ENCODE data around the gene MINPP1. TPM values are rescaled to one million over a fixed set of nuclear protein-coding genes. Genes with fewer than 3 reads are reported as not detected.

MINPP1 gene
- polyA plus RNA-seq, 1 of the 3 experiments (the other 2 are of a cell fraction): 23.7 TPM

DNA sequence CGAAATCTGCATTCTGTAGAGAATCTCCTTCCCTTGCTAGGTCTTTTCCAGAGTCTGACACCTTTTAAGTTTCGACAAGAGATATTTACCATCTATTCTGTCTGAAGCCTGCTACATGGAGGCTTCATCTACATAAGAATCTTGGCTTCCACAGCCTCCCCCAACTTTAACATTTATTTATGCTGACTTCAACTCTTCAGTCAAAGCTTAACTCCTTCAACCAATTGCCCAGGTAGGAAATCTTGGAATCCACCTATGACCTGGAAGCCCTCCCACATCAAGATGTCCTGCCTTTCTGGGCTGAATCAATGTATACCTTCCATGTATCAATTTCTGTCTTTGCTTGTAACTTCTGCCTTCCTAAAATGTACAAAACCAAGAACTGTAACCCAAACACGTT, 54.7 kb downstream of the MINPP1 start:
- peaks cover 3 to 5% of the 10 kb centered on the region in 2 experiments for H3K36me3 ChIP-seq (replicated peaks in 1 of 2; ENCODE audit: control insufficient read depth in 1 of 2, insufficient read depth in 2 of 2, low read length in 1 of 2)
- no peaks in the 10 kb centered on the region for H3K9me3 ChIP-seq
- 93% methylated on average over 3 of the region's 3 CpGs for WGBS (ENCODE audit: low lambda C conversion rate)
- H3K79me2 ChIP-seq (ENCODE audit: insufficient read depth): no peaks in the 10 kb centered on the region
- H3K4me2 ChIP-seq: no peak overlapping the region
- CTCF ChIA-PET: no interaction called here
- no peak overlapping the region for H3K4me3 ChIP-seq (ENCODE audit: low read depth in 2 of 2, low read length in 1 of 2)
- no peaks in the 10 kb centered on the region for H3K9me2 ChIP-seq
- DNase-seq: no peak
- no peaks in the 10 kb centered on the region for H4K20me1 ChIP-seq (ENCODE audit: insufficient read depth)
- TF ChIP-seq, protein P1, sequence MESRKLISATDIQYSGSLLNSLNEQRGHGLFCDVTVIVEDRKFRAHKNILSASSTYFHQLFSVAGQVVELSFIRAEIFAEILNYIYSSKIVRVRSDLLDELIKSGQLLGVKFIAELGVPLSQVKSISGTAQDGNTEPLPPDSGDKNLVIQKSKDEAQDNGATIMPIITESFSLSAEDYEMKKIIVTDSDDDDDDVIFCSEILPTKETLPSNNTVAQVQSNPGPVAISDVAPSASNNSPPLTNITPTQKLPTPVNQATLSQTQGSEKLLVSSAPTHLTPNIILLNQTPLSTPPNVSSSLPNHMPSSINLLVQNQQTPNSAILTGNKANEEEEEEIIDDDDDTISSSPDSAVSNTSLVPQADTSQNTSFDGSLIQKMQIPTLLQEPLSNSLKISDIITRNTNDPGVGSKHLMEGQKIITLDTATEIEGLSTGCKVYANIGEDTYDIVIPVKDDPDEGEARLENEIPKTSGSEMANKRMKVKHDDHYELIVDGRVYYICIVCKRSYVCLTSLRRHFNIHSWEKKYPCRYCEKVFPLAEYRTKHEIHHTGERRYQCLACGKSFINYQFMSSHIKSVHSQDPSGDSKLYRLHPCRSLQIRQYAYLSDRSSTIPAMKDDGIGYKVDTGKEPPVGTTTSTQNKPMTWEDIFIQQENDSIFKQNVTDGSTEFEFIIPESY (IDR thresholded peaks at IDR 0.05; ENCODE audit: borderline replicate concordance, low read depth): no peak
- TF ChIP-seq EZH2phosphoT487 (IDR thresholded peaks at IDR 0.05; ENCODE audit: borderline replicate concordance, low read depth) (no peak), RAD21 (IDR thresholded peaks at IDR 0.05; ENCODE audit: low read length) (no peak), GABPA (IDR thresholded peaks at IDR 0.05; ENCODE audit: low read depth) (no peak), SMC3 (IDR thresholded peaks at IDR 0.05; ENCODE audit: low read depth, low read length) (no peak), RXRA (IDR thresholded peaks at IDR 0.05; ENCODE audit: borderline replicate concordance, low read depth) (no peak)
- TF ChIP-seq, protein P2, sequence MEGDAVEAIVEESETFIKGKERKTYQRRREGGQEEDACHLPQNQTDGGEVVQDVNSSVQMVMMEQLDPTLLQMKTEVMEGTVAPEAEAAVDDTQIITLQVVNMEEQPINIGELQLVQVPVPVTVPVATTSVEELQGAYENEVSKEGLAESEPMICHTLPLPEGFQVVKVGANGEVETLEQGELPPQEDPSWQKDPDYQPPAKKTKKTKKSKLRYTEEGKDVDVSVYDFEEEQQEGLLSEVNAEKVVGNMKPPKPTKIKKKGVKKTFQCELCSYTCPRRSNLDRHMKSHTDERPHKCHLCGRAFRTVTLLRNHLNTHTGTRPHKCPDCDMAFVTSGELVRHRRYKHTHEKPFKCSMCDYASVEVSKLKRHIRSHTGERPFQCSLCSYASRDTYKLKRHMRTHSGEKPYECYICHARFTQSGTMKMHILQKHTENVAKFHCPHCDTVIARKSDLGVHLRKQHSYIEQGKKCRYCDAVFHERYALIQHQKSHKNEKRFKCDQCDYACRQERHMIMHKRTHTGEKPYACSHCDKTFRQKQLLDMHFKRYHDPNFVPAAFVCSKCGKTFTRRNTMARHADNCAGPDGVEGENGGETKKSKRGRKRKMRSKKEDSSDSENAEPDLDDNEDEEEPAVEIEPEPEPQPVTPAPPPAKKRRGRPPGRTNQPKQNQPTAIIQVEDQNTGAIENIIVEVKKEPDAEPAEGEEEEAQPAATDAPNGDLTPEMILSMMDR (IDR thresholded peaks at IDR 0.05): no peak
- no peak overlapping the region for H2AFZ ChIP-seq (ENCODE audit: low read depth)
- H3K27me3 ChIP-seq (ENCODE audit: insufficient read depth): no peaks in the 10 kb centered on the region
- no peak overlapping the region for H3K27ac ChIP-seq (ENCODE audit: low read depth in 2 of 2, low read length in 1 of 2)
- H3K9ac ChIP-seq: no peak overlapping the region
- H3F3A ChIP-seq (replicated peaks; ENCODE audit: insufficient read depth): no peaks in the 10 kb centered on the region
- H3K4me1 ChIP-seq (ENCODE audit: control insufficient read depth in 1 of 2, insufficient read depth in 2 of 2, low read depth in 1 of 2, low read length in 1 of 2): no peaks in the 10 kb centered on the region
- POLR2A ChIA-PET: no interaction called here

DNA sequence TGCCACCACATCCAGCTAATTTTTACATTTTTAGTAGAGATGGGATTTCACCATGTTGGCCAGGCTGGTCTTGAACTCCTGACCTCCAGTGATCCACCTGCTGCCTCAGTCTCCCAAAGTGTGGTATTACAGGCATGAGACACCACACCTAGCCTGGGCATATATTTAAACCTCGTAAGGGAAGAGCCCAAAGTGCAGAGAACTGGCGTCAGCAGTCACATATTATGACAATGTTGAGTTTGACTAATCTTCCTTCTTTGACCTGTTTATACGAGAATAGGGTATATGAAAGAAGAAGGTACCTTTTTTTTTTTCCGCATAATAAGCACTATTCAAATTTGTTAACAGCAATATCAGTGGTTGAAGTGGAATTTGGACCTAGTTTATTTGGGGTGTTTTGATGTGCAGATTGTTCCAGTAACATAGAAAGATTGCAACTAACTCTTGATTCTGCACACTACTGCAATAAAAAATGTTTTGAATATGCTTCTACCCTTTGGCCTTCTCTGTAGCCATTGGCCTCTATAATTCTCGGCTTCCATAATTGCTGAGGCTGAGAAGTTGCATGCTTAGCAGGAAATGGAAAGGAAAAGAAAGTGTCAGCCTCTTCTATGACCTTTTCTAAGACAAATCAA, 55.9 kb downstream of the MINPP1 start:
- Histone ChIP-seq H3K4me2 (no peak overlapping the region), H3K9ac (no peak overlapping the region), H3K36me3 (replicated peaks in 1 of 2; ENCODE audit: control insufficient read depth in 1 of 2, insufficient read depth in 2 of 2, low read length in 1 of 2) (no peaks in the 10 kb centered on the region), H3K9me2 (no peaks in the 10 kb centered on the region), H3F3A (replicated peaks; ENCODE audit: insufficient read depth) (no peaks in the 10 kb centered on the region), H3K9me3 (peaks cover 8% of the 10 kb centered on the region; the same call in 1 of the 2 replicates), H3K4me3 (ENCODE audit: low read depth in 2 of 2, low read length in 1 of 2) (no peak overlapping the region), H3K4me1 (ENCODE audit: control insufficient read depth in 1 of 2, insufficient read depth in 2 of 2, low read depth in 1 of 2, low read length in 1 of 2) (no peaks in the 10 kb centered on the region), H3K79me2 (ENCODE audit: insufficient read depth) (no peaks in the 10 kb centered on the region), H3K27me3 (ENCODE audit: insufficient read depth) (no peaks in the 10 kb centered on the region), H4K20me1 (ENCODE audit: insufficient read depth) (no peaks in the 10 kb centered on the region), H2AFZ (ENCODE audit: low read depth) (no peak overlapping the region), H3K27ac (ENCODE audit: low read depth in 2 of 2, low read length in 1 of 2) (no peak overlapping the region)
- CTCF ChIA-PET: no interaction called here
- no peak for DNase-seq
- 87% methylated on average over 5 of the region's 5 CpGs for WGBS (ENCODE audit: low lambda C conversion rate)
- TF ChIP-seq FOSL2 (IDR thresholded peaks at IDR 0.05; ENCODE audit: borderline replicate concordance, low read depth): no peak
- no peak for TF ChIP-seq NRF1 (IDR thresholded peaks at IDR 0.05; ENCODE audit: low read depth, low read length)
- no peak for TF ChIP-seq EZH2phosphoT487 (IDR thresholded peaks at IDR 0.05; ENCODE audit: borderline replicate concordance, low read depth)
- TF ChIP-seq FOXJ3 (CRISPR knock-in tag; IDR thresholded peaks at IDR 0.05): no peak
- TF ChIP-seq JUND (IDR thresholded peaks at IDR 0.05): no peak
- TF ChIP-seq POLR2AphosphoS5 (IDR thresholded peaks at IDR 0.05; ENCODE audit: low read depth, low read length): no peak
- POLR2A ChIA-PET: no interaction called here

Measured in SK-N-SH (cell line).